ENCODE results near the gene ERCC1. TPM values are rescaled to one million over a fixed set of nuclear protein-coding genes. Genes with fewer than 3 reads are reported as not detected.
A peak's percentile ranks its signal among the peaks of the same experiment; 100 is the strongest.

Gene ERCC1
- total RNA-seq, 1 experiment from 2014 or later: 103 TPM

GRCh38 chr19:45402298-45403061, 21.2 kb downstream of the ERCC1 start (continued):
- TF ChIP-seq ZBTB33 (IDR thresholded peaks at IDR 0.05; ENCODE audit: extremely low read depth, insufficient replicate concordance, low read length): no peak
- peak; percentile 49 for TF ChIP-seq RAD21 (IDR thresholded peaks at IDR 0.05; ENCODE audit: low read depth)
- peak; percentile 9 for TF ChIP-seq TCF7L2 (IDR thresholded peaks at IDR 0.05; ENCODE audit: borderline replicate concordance, extremely low read depth, insufficient read depth, insufficient read length)

GRCh38 chr19:45401815-45402214, 21.9 kb downstream of the ERCC1 start:
- ChIA-PET RAD21 (ENCODE audit: low non-redundant PET in 1 of 2, low total read pairs in 2 of 2, uncharacterized antibody in 2 of 2, unreplicated experiment in 2 of 2) (interaction anchor here (0.7 to 2.1 kb wide), 4 partner anchors 77 to 240 kb away, joined by 3 to 7 read pairs (median 4); no protein-coding TSS in a partner anchor), CTCF (interaction anchor here (0.6 to 2.7 kb wide), 13 partner anchors 11 to 240 kb away, joined by 3 to 42 read pairs (median 5); partner anchors contain the start of gene ERCC1), POLR2A (interaction anchor here (1.1 to 3.1 kb wide), 5 partner anchors 8 to 77 kb away, joined by 3 to 16 read pairs (median 6); partner anchors contain the start of gene FOSB)
- Histone ChIP-seq H3K9ac (ENCODE audit: low read length) (peak overlapping the region; percentile 79), H3K27me3 (ENCODE audit: insufficient read depth, low read length) (no peaks in the 10 kb centered on the region), H3K9me3 (ENCODE audit: control insufficient read depth in 1 of 2, insufficient read depth in 1 of 2, low read depth in 1 of 2, low read length in 2 of 2) (no peaks in the 10 kb centered on the region), H3K9me2 (ENCODE audit: insufficient read depth) (no peaks in the 10 kb centered on the region), H4K20me1 (ENCODE audit: insufficient read depth) (no peaks in the 10 kb centered on the region), H3K4me2 (ENCODE audit: low read length) (peak overlapping the region; percentile 78), H3K4me1 (ENCODE audit: control insufficient read depth in 1 of 2, insufficient read depth in 2 of 2, low read length in 2 of 2) (peaks cover 27 to 52% of the 10 kb centered on the region in 2 experiments), H3K36me3 (ENCODE audit: control insufficient read depth in 1 of 2, insufficient read depth in 2 of 2, low read length in 2 of 2) (peaks cover 2 to 7% of the 10 kb centered on the region in 2 experiments; a peak in 3 of 4 replicates), H2AFZ (ENCODE audit: low read depth, low read length, poor library complexity, severe bottlenecking) (no peak overlapping the region), H3K4me3 (replicated peaks in 1 of 2; ENCODE audit: low read depth in 1 of 2, low read length in 2 of 2) (peak overlapping the region; percentile 83 to 99), H3K27ac (ENCODE audit: low read depth, low read length) (peak overlapping the region; percentile 87), H3K79me2 (ENCODE audit: insufficient read depth, low read length) (peaks cover 59% of the 10 kb centered on the region)
- ATAC-seq: no peak
- TF ChIP-seq TCF7L2 (IDR thresholded peaks at IDR 0.05; ENCODE audit: borderline replicate concordance, extremely low read depth, insufficient read depth, insufficient read length) (no peak), CBX3 (IDR thresholded peaks at IDR 0.05; ENCODE audit: low read depth) (no peak), ELF1 (IDR thresholded peaks at IDR 0.05; ENCODE audit: borderline replicate concordance, low read depth) (no peak), SIN3A (IDR thresholded peaks at IDR 0.05; ENCODE audit: low read depth) (no peak), MAX (IDR thresholded peaks at IDR 0.05) (no peak), CEBPB (IDR thresholded peaks at IDR 0.05; ENCODE audit: low read depth) (no peak), ZNF274 (IDR thresholded peaks at IDR 0.05; ENCODE audit: low read depth, low read length) (no peak), SP1 (IDR thresholded peaks at IDR 0.05; ENCODE audit: low read depth) (no peak), ZFX (IDR thresholded peaks at IDR 0.05) (no peak), FOSL1 (IDR thresholded peaks at IDR 0.05; ENCODE audit: low read depth) (no peak)
- DNase-seq (ENCODE audit: low read depth, low spot score): no peak
- no TSS peak for BruUV-seq (replicated peaks)
- intact Hi-C loops (cut with micrococcal nuclease): no loop called here
